IPS-NIHi11 (cell line): Measurements from ENCODE around the gene AGA.

Source experiments
- DNase-seq: peaks from one replicate; pipeline ENCODE4 v3.0.0; 2012; ENCODE audit warnings: mixed read lengths, low spot score

The AGA gene

DNA sequence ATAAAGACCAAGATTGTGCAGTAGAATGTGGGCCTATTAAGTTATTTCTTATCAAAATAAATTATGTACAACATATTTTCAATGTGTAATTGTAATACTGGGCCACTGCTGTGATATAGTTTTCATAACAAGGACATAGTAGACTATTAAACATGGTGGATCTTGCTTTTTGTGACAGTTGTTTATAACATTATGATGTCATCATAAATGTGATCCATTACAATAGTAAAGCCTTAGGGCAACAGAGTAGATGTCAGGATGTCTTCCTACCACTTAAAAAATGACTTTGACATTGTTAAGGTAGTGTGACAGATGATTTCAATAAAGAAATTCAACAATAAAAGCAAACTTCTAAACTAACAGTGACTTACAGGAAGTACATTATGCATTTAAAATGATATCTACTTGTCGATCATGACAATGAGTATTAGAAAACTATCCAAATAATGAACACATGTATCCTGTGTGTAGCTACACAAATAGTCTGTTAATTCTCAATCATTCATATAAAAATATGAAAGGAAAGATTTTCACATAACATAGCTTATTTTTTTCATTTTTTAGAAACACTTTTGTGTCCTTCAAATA, 5.3 kb upstream of the AGA start:
- no peak for DNase-seq

DNA sequence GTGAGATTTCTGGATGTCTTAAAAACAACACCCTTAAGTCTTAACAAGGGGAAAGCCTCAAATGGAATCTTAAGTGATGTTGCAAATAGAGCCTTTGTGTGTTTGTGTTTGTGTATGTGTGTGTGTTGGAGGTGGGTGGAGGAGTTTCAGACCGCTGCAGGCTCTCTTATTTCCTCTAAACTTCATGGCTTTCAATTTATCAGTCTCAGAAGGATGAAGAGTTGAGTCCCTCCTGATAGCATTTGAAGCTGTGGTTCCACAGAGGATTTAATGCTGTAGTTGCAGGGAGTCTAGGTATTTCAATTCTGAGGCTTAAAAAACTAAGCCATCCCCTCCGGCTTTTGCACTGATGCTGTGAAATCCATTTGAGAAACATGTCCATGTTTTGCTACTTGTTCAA, 4.3 kb upstream of the AGA start:
- no peak for DNase-seq

DNA sequence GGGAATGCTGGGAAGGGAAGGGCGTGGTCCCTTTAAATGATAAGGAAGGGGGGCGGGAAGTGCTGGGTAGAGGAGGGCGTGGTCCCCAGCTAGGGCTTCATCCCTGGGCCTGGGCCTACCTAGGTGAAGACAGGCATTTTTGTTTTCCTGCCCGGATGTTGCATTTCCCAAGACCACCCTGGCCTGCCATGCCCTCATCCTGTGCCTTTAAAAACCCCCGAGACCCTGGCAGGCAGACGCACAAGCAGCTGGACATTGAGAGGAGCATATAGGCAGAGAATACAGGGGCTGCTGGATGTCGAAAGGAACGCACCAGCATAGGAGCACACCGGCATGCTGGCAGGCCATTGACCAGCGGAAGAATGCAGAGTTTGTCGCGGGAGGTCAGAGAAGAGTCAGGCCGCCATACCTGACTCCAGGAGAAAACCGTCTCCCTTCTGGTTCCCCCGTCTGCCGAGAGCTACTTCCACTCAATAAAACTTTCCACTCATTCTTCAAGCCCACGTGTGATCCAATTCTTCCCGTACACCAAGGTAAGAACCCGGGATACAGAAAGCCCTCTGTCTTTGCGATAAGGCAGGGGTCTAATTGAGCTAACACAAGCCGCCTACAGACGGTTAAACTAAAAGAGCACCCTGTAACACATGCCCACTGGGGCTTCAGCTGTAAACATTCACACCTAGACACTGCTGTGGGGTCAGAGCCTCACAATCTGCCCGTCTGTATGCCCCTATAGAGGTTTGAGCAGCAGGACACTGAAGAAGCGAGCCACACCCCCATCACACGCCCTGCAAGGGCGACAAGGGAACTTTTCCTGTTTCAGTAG, 2.9 kb upstream of the AGA start:
- DNase-seq, result no peak

DNA sequence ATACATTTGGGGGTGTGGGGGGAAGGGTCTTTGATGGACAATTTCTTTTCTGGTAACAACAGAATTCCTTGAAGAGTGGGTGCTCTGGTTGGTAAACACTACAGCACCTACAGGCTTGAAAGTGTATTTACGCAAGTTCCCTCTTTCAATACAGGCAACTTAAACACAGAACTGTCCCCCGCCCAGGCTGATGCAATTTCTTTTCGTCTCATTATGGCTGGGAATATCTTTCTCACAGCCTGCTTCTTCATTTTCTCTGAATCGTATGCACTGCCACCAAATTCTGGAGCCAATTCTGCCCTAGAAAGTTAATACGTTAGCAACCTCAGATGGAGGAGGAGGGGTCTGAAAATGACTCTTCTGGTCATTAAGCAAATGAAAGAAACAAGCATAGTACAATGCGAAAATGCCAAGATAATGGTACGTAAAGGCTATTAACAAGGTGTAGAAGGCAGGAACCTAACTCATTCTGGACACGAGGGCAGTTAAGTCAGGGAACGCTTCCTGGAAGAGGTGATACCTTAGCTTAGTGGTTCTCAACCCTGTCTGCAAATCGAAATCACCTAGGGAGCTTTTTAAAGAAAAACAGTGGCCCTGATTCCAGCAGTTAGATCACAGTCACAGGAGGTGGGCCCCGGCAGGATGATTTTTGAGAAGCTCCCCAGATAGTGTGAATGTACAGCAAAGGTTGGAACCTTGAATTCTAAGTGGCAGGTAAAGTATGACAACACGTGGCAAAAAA, 1.0 kb downstream of the AGA start:
- peak; percentile 15 for DNase-seq

DNA sequence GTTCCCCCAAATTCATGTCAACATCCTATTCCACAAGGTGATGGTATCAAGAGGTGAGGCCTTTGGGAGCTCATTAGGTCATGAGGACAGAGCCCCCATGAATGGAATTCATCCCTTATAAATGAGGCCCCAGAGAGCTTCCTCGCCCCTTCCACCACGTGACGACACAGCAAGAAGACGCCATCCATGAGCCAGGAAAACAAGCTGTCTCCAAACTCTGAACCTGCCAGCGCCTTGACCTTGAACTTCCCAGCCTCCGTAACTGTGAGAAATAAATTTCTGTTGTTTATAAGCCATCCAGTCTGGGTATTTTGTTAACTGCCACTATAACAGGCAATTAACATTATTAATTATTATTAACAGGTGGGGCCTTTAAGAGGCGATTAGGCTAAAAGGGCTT, 5.8 kb downstream of the AGA start:
- DNase-seq, result no peak

DNA sequence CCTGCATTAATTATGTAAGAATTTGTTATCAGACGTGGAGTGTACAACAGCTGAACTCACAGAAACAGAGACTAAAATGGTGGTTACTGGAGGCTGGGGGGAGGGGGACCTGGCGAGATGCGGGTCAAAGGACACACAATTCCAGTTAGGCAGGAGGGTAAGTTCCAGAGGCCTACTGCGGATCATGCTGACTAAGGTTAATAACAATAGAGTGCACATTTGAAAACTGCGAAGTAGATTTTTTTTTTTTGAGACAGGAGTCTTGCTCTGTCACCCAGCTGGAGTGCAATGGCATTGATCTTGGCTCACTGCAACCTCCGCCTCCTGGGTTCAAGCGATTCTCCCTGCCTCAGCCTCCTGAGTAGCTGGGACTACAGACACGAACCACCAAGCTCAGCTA, 7.6 kb downstream of the AGA start:
- no peak for DNase-seq

DNA sequence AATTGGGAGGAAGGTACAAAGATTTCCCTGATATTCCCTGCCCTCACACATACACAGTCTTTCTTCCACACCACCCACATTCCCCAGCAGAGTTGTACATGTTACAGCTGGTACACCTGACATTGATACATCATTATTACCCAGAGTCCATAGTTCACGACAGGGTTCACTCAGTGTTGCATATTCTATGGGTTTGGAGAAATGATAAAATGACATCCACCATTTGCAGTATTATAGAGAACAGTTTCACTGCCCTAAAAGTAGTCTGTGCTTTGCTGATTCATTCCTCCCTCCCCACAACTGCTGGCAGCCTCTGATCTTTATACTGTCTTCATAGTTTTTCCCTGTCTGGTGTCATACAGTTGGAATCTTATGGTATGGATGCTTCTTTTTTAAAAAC, 15.0 kb downstream of the AGA start:
- DNase-seq, result no peak

DNA sequence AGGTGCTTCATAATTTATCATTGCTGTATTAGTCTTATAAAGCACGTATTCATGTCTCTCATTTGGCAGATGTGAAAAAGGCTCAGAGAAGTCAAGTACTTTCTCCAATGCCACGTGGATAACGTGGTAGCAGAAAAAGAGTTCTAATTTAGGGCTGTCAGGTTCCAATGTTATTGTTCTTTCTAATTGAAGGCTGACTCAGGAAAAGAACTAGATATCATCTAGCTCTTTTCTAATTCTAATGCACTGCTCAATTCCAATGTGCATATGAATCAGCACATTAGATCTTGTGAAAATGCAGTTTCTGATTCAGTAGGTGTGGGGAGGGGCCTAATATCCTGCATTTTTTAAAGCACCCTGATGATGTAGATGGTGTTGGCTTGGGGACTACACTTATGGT, 22.8 kb downstream of the AGA start:
- DNase-seq, result no peak

DNA sequence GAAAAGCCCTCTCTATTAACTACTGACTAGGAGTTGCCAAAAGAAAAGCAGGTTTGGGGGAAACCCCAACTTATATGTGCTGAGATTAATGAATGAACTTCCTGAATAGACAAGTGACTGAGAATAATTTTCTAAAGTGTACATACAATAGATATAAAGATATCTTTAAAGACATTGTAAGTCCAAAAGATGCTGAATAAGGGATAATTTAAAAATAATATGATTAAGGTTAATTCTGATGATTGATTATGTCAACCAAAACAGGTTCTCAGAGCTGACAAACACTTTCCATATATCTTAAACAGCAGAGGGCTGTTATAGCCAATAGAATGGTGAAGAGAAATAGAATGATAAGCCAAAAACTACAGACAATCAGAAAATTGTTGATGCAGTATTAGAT, 28.6 kb downstream of the AGA start:
- DNase-seq, result no peak

DNA sequence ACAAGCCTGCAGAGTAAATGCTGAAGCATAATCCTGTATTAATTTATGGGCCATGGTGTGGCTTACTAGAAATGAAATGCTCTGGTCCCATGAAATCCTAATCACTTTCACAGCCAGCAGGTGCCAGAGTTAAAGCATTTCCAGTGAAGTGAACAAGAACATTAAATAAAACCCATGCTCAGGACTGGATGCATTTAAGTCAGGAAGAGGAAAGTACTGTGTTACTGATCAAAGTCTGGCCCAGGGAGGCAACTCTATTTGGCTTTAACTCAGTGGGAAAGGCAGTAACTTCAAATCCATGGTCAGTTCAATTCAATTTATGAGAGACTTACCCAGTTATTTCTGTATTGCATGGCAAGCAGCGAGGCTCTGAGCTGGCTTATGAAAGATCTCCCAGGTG, 29.2 kb downstream of the AGA start:
- no peak for DNase-seq

DNA sequence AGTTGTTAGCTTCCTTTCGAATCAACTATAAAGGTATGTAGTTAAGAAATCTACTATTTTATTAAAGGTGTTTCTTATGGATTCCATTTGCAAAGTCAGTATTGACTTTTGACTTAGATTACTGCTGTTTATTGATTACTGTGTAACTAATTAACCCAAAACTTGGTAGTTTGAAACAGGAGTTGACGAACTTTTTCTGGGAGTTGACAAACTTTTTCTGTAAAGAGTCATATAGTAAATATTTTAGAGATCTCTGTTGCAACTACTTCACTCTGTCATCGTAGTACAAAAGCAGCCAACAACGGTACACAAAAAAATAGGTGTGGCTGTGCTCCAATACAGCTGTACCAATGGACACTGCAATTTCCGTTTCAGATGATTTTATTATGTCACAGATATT, 30.2 kb downstream of the AGA start:
- no peak for DNase-seq

DNA sequence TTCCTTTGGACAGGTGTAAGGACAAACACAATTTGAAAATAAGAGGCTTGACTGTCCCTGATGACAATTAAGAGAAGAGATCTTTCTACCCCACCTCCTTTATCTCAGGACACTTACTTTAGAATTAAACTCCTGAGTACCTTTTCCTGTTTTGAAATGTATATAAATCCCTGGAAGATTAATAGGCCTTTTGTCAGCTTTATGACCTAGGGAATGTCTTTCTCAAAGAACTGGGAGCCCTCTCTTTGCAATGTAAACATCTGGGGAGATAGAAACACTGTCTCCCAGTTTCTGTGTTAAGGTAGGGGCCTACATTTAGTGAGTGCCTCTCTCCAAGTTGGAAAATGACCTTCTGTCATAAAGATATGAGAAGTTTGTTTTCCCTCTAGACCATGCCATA, 31.7 kb downstream of the AGA start:
- no peak for DNase-seq

DNA sequence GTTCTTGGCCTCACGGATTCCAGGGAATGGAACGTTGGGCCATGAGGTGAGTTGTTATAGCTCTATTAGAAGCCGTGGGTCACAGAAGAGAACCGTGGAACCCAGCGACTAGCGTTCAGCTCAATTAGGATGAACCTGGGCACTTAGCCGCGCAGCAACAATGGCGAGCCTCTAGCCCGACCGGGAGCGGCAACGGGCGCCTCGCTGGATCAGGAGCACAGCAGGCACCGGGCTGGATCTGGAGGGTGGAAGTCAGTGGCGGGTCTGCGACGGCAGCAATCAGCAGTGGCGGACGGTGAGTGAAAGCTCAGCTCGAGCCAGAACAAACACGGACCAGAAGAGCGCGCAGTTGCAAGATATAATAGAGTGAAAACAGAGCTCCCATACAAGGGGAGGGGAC, 34.2 kb downstream of the AGA start:
- DNase-seq, result no peak

DNA sequence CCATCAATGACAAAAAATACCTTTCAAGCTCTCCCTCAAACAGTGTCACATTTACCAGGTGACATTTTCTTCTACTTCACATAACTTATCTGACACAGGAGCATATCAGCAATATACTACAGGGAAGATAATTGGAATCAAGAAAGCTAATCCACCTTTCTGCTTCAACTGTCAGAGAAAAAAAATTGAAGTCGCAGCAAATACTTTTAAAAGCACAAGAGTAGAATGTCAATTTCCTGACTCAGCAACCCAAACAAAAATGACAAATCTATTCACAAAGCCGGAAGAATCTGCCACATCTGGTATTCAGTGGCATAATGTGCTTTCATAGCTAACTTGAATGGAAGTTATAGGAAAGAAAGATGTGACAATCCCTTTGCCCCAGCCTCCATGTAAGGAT, 36.7 kb downstream of the AGA start:
- no peak for DNase-seq

DNA sequence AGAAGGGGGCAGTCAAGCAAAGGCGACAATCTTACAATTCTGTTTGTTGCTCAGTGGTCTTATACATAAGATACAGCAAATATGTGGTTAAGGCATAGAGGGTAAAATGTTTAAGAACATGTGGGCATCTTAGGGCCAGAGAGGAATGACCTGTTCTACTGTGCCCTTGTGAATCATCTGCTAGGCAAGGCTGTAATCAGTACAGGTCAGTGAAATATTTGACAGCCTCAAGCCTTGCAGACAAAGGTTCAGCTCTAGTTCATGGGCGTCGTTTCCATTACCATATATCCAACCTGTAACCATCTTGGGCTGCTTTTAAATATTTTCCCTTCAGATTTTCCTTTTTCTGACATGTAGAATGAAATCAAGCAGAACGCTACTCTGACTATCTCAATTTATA, 37.3 kb downstream of the AGA start:
- no peak for DNase-seq

DNA sequence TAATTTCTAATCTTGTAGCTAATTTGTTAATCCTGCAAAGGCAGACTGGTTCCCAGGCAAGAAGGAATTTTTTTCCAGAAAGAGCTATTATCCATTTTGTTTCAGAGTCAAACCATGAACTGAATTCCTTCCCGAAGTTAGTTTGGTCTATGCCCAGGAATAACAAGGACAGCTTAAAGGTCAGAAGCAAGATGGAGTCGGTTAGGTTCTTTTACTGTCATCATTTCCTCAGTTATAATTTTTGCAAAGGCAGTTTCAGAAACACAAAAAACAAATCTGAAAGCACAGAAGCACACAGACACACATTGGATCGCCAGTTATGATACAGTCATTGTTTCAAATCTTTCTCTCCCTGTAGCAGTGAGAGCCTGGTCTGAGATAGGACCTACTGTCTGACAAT, 37.9 kb downstream of the AGA start:
- no peak for DNase-seq

DNA sequence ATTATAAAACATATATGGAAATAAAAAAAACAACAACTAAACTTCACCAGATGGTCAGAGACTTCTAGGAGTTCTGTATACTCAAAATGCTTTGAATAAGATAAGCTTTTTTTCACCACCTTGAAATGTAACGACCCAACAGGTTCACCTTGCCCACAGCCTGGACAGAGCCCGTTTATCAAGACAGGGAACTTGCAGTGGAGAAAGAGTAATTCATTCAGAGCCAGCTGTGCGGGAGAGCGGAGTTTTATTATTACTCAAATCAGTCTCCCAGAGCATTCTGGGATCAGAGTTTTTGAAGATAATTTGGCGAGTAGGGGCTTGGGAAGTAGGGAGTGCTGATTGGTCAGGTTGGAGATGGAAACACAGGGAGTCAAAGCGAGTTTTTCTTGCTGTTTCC, 38.5 kb downstream of the AGA start:
- no peak for DNase-seq

DNA sequence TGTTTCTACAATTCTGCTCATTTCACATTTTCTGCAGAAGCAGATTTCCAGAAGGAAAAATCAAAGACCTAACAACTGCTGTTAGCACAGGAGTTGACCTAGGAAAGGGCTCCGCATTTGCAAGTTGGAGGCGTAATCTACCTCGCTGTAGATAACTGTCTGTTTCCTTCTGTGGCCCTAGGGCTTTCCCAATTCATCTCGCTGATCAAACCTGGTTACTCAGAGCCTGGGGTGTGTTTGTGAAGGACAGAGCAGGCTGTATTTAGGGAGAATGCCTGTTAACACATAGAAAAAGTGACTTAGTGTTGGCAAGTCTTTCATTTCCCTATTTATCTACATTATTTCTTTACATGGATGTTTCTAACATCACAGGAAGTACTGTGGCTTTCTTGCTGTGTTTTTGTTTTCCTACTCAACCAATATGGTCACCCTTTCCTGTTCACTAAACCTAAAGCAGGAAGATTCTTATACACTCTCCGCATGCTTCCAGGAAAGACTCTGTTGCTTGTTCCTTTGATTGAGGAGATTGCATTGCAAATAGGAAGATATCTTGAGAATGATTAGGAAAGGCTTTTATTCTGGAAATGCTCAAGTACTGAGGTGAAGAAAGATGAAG, 40.5 kb downstream of the AGA start:
- no peak for DNase-seq

DNA sequence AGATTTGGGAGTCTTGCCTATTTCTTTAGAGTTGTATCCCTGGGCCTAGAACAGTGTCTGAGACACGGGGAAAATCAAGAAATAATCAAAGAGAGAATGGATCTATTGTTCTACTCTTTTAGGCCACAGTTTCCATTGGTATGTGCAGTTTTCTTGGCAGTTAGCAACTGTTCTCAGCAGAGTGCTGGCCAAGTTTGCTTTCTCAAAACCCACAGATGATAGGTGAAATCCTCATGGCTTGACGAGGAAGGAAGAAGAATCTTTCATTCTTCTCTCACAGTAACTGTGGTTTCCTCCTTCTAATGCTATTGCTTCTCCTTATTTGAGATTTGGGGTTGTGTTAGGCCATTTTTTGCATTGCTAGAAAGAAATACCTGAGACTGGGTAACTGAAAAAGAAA, 42.2 kb downstream of the AGA start:
- DNase-seq, result no peak

DNA sequence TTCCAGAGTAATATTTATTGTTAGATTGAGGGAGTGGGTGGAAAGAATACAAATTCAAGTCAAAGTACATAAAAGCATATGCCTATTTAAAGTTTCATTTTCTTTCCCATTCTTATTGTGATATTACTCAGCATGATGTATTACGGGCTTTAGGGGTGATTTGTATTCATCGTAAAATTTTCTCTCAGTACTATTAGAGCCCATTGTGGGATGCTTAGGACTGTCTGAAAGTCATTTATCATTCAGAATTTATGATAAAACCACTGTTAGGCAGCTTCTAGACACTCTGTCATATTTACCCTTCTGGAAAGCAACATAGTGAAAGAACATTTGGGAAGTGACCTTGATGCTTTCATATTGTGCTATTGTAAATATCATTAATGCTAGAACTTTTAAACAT, 45.9 kb downstream of the AGA start:
- DNase-seq, result no peak

DNA sequence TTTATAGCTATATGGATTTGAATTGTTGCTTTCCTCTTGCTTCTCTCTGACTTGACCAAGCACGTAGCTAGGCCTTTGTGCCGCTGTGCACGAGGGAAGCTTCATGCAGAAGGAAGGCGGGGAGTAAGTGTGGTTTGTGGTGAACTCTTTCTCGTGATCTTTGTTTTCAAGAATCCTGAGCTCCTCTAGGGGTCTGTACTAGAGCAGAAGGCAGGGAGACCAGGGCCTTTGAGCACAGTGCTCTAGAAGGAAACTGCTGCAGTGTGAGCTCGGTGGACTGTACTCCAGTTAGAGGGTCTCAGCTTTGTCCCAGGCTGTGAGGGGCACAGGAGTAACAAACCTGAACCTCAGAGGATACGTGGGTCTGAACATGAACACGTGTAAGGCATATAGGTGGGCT, 49.0 kb downstream of the AGA start:
- no peak for DNase-seq

DNA sequence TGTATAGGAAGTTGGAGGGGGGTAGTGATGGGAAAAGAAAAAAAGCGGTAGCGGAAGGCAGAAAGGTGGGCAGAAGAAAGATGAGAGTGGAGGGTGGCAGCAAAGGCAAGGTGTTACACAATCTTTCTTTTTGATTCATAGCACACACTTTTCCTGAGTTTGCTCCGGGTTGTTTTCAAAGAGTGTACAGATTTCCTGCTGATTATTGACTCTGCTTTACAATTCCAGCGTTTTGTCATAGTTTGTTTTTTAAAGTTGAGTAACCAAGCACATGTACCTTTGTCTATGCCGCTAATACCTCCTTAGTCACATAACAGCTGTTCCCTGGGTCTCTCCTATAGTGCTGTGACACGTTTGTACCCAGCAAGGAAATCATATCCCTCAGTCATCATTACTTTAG, 50.3 kb downstream of the AGA start:
- no peak for DNase-seq

DNA sequence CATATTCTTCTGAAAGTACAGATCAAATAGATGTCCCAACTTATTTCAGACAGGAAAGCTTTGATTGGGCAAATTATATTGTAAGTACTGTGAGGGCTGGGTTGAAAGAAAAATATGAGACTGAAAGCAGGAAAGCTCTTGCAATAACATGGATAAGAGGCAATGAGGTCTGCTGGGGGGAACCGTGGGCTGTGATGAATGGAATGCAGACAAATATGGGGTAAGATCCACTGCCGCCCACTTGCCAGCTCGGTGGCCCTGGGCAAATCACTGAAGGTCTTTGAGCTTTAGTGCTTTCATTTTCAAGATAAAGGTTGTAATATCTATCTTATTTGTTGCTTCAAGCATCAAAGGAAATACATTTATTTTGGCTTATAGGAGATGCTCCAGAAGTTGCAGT, 51.0 kb downstream of the AGA start:
- DNase-seq, result no peak
